ENCODE data around the gene ELP6.
A peak's percentile ranks its signal among the peaks of the same experiment; 100 is the strongest.

The ELP6 gene

GRCh38 chr3:47533481-47533880 lies 20.0 kb upstream of the ELP6 start:
- H3K9ac ChIP-seq (ENCODE audit: low read length in 2 of 2): no peak overlapping the region
- H3K27me3 ChIP-seq (ENCODE audit: control insufficient read depth in 1 of 2, insufficient read depth in 2 of 2, low read length in 2 of 2): no peaks in the 10 kb centered on the region
- no peaks in the 10 kb centered on the region for H3K36me3 ChIP-seq (ENCODE audit: control insufficient read depth in 2 of 2, insufficient read depth in 2 of 2, low read length in 2 of 2)
- H3K4me3 ChIP-seq (ENCODE audit: low read length in 2 of 2): no peak overlapping the region
- H3K27ac ChIP-seq (ENCODE audit: low read length): no peak overlapping the region
- no peaks in the 10 kb centered on the region for H3K4me1 ChIP-seq (ENCODE audit: control insufficient read depth, insufficient read depth, low read length)
- no peaks in the 10 kb centered on the region for H3K9me3 ChIP-seq (ENCODE audit: control insufficient read depth in 2 of 2, low read length in 2 of 2)

GRCh38 chr3:47527952-47528725 lies 14.6 kb upstream of the ELP6 start:
- H3K4me3 ChIP-seq (ENCODE audit: low read length in 2 of 2): no peak overlapping the region
- H3K36me3 ChIP-seq (ENCODE audit: control insufficient read depth in 2 of 2, insufficient read depth in 2 of 2, low read length in 2 of 2): no peaks in the 10 kb centered on the region
- H3K4me1 ChIP-seq (ENCODE audit: control insufficient read depth, insufficient read depth, low read length): no peaks in the 10 kb centered on the region
- no peaks in the 10 kb centered on the region for H3K9me3 ChIP-seq (ENCODE audit: control insufficient read depth in 2 of 2, low read length in 2 of 2)
- H3K27ac ChIP-seq (ENCODE audit: low read length): no peak overlapping the region
- no peaks in the 10 kb centered on the region for H3K27me3 ChIP-seq (ENCODE audit: control insufficient read depth in 1 of 2, insufficient read depth in 2 of 2, low read length in 2 of 2)
- no peak overlapping the region for H3K9ac ChIP-seq (ENCODE audit: low read length in 2 of 2)

- Histone ChIP-seq H3K4me3 (ENCODE audit: low read length in 2 of 2) (no peak overlapping the region), H3K27ac (ENCODE audit: low read length) (no peak overlapping the region), H3K9me3 (ENCODE audit: control insufficient read depth in 2 of 2, low read length in 2 of 2) (no peaks in the 10 kb centered on the region), H3K36me3 (ENCODE audit: control insufficient read depth in 2 of 2, insufficient read depth in 2 of 2, low read length in 2 of 2) (no peaks in the 10 kb centered on the region), H3K27me3 (ENCODE audit: control insufficient read depth in 1 of 2, insufficient read depth in 2 of 2, low read length in 2 of 2) (no peaks in the 10 kb centered on the region), H3K4me1 (ENCODE audit: control insufficient read depth, insufficient read depth, low read length) (peaks cover 7% of the 10 kb centered on the region), H3K9ac (ENCODE audit: low read length in 2 of 2) (no peak overlapping the region)
These were observed 12.1 kb upstream of the ELP6 start for GRCh38 chr3:47525617-47526016.

- Histone ChIP-seq H3K9ac (ENCODE audit: low read length in 2 of 2) (no peak overlapping the region), H3K36me3 (ENCODE audit: control insufficient read depth in 2 of 2, insufficient read depth in 2 of 2, low read length in 2 of 2) (no peaks in the 10 kb centered on the region), H3K9me3 (ENCODE audit: control insufficient read depth in 2 of 2, low read length in 2 of 2) (no peaks in the 10 kb centered on the region), H3K4me1 (ENCODE audit: control insufficient read depth, insufficient read depth, low read length) (peaks cover 7% of the 10 kb centered on the region), H3K27ac (ENCODE audit: low read length) (no peak overlapping the region), H3K27me3 (ENCODE audit: control insufficient read depth in 1 of 2, insufficient read depth in 2 of 2, low read length in 2 of 2) (no peaks in the 10 kb centered on the region), H3K4me3 (ENCODE audit: low read length in 2 of 2) (no peak overlapping the region)
These were observed 10.0 kb upstream of the ELP6 start for GRCh38 chr3:47523310-47524073.

GRCh38 chr3:47522082-47522987 lies 8.8 kb upstream of the ELP6 start:
- Histone ChIP-seq H3K27ac (ENCODE audit: low read length) (no peak overlapping the region), H3K4me3 (ENCODE audit: low read length in 2 of 2) (peak overlapping the region in 1 of 2 donors; percentile 29), H3K27me3 (ENCODE audit: control insufficient read depth in 1 of 2, insufficient read depth in 2 of 2, low read length in 2 of 2) (no peaks in the 10 kb centered on the region), H3K4me1 (ENCODE audit: control insufficient read depth, insufficient read depth, low read length) (peaks cover 7% of the 10 kb centered on the region), H3K9me3 (ENCODE audit: control insufficient read depth in 2 of 2, low read length in 2 of 2) (no peaks in the 10 kb centered on the region), H3K36me3 (ENCODE audit: control insufficient read depth in 2 of 2, insufficient read depth in 2 of 2, low read length in 2 of 2) (no peaks in the 10 kb centered on the region), H3K9ac (ENCODE audit: low read length in 2 of 2) (no peak overlapping the region)

GRCh38 chr3:47520756-47521155 lies 7.2 kb upstream of the ELP6 start:
- Histone ChIP-seq H3K4me3 (ENCODE audit: low read length in 2 of 2) (no peak overlapping the region), H3K4me1 (ENCODE audit: control insufficient read depth, insufficient read depth, low read length) (peaks cover 7% of the 10 kb centered on the region), H3K27me3 (ENCODE audit: control insufficient read depth in 1 of 2, insufficient read depth in 2 of 2, low read length in 2 of 2) (no peaks in the 10 kb centered on the region), H3K36me3 (ENCODE audit: control insufficient read depth in 2 of 2, insufficient read depth in 2 of 2, low read length in 2 of 2) (no peaks in the 10 kb centered on the region), H3K9me3 (ENCODE audit: control insufficient read depth in 2 of 2, low read length in 2 of 2) (no peaks in the 10 kb centered on the region), H3K9ac (ENCODE audit: low read length in 2 of 2) (no peak overlapping the region), H3K27ac (ENCODE audit: low read length) (no peak overlapping the region)

GRCh38 chr3:47517937-47518336 lies 4.4 kb upstream of the ELP6 start:
- no peak overlapping the region for H3K9ac ChIP-seq (ENCODE audit: low read length in 2 of 2)
- no peak overlapping the region for H3K27ac ChIP-seq (ENCODE audit: low read length)
- H3K4me1 ChIP-seq (ENCODE audit: control insufficient read depth, insufficient read depth, low read length): peaks cover 9% of the 10 kb centered on the region
- H3K4me3 ChIP-seq (ENCODE audit: low read length in 2 of 2): no peak overlapping the region
- no peaks in the 10 kb centered on the region for H3K36me3 ChIP-seq (ENCODE audit: control insufficient read depth in 2 of 2, insufficient read depth in 2 of 2, low read length in 2 of 2)
- no peaks in the 10 kb centered on the region for H3K9me3 ChIP-seq (ENCODE audit: control insufficient read depth in 2 of 2, low read length in 2 of 2)
- no peaks in the 10 kb centered on the region for H3K27me3 ChIP-seq (ENCODE audit: control insufficient read depth in 1 of 2, insufficient read depth in 2 of 2, low read length in 2 of 2)

GRCh38 chr3:47515864-47516319 lies 2.4 kb upstream of the ELP6 start:
- H3K27me3 ChIP-seq (ENCODE audit: control insufficient read depth in 1 of 2, insufficient read depth in 2 of 2, low read length in 2 of 2): no peaks in the 10 kb centered on the region
- no peaks in the 10 kb centered on the region for H3K36me3 ChIP-seq (ENCODE audit: control insufficient read depth in 2 of 2, insufficient read depth in 2 of 2, low read length in 2 of 2)
- no peaks in the 10 kb centered on the region for H3K9me3 ChIP-seq (ENCODE audit: control insufficient read depth in 2 of 2, low read length in 2 of 2)
- no peak overlapping the region for H3K4me3 ChIP-seq (ENCODE audit: low read length in 2 of 2)
- no peak overlapping the region for H3K27ac ChIP-seq (ENCODE audit: low read length)
- no peak overlapping the region for H3K9ac ChIP-seq (ENCODE audit: low read length in 2 of 2)
- peaks cover 14% of the 10 kb centered on the region for H3K4me1 ChIP-seq (ENCODE audit: control insufficient read depth, insufficient read depth, low read length)

- Histone ChIP-seq H3K4me3 (ENCODE audit: low read length in 2 of 2) (no peak overlapping the region), H3K27me3 (ENCODE audit: control insufficient read depth in 1 of 2, insufficient read depth in 2 of 2, low read length in 2 of 2) (no peaks in the 10 kb centered on the region), H3K27ac (ENCODE audit: low read length) (no peak overlapping the region), H3K36me3 (ENCODE audit: control insufficient read depth in 2 of 2, insufficient read depth in 2 of 2, low read length in 2 of 2) (peaks cover 0 to 5% of the 10 kb centered on the region in 2 donors), H3K9ac (ENCODE audit: low read length in 2 of 2) (no peak overlapping the region), H3K4me1 (ENCODE audit: control insufficient read depth, insufficient read depth, low read length) (peaks cover 14% of the 10 kb centered on the region), H3K9me3 (ENCODE audit: control insufficient read depth in 2 of 2, low read length in 2 of 2) (no peaks in the 10 kb centered on the region)
These were observed 1.6 kb upstream of the ELP6 start for GRCh38 chr3:47515100-47515499.

GRCh38 chr3:47512416-47513124 lies 942 bp downstream of the ELP6 start:
- Histone ChIP-seq H3K27ac (ENCODE audit: low read length) (peak overlapping the region; percentile 89), H3K27me3 (ENCODE audit: control insufficient read depth in 1 of 2, insufficient read depth in 2 of 2, low read length in 2 of 2) (no peaks in the 10 kb centered on the region), H3K4me3 (ENCODE audit: low read length in 2 of 2) (peak overlapping the region; percentile 94 to 99), H3K36me3 (ENCODE audit: control insufficient read depth in 2 of 2, insufficient read depth in 2 of 2, low read length in 2 of 2) (peaks cover 10% of the 10 kb centered on the region in 2 donors), H3K9ac (ENCODE audit: low read length in 2 of 2) (peak overlapping the region; percentile 79 to 89), H3K4me1 (ENCODE audit: control insufficient read depth, insufficient read depth, low read length) (peaks cover 14% of the 10 kb centered on the region), H3K9me3 (ENCODE audit: control insufficient read depth in 2 of 2, low read length in 2 of 2) (no peaks in the 10 kb centered on the region)
